Left ventricle myocardium inferior (tissue), 1 donor: Measurements from ENCODE around the gene TRIOBP. TPM values are rescaled to one million over a fixed set of nuclear protein-coding genes. Genes with fewer than 3 reads are reported as not detected.

Experiments used
- DNase-seq: peaks from one replicate; pipeline ENCODE4 v3.0.0-alpha.2; 2020
- H3K27ac ChIP-seq: fragments of 200-600 bp; replicated peaks from 2 replicates; pipeline ENCODE4 v1.8.0; 2021
- H3K27me3 ChIP-seq: fragments of 200-600 bp; 2 replicates; pipeline ENCODE4 v1.8.0; 2021; ENCODE audit warnings: low read depth
- H3K36me3 ChIP-seq: fragments of 200-600 bp; 2 replicates; pipeline ENCODE4 v1.8.0; 2021
- H3K4me1 ChIP-seq: fragments of 200-600 bp; 2 replicates; pipeline ENCODE4 v1.8.0; 2021
- H3K4me3 ChIP-seq: fragments of 200-600 bp; 2 replicates; pipeline ENCODE4 v1.8.0; 2021; ENCODE audit warnings: mild to moderate bottlenecking, moderate library complexity
- H3K9me3 ChIP-seq: fragments of 200-600 bp; replicated peaks from 2 replicates; pipeline ENCODE4 v1.8.0; 2021
- CTCF ChIP-seq: fragments of 200-600 bp; IDR thresholded peaks from 2 replicates; pipeline ENCODE4 v1.8.0; 2021; ENCODE audit warnings: antibody characterized with exemption, mild to moderate bottlenecking, borderline replicate concordance
- intact Hi-C: fragments of 100-400 bp; cut with micrococcal nuclease; formaldehyde crosslinking; loops from one replicate; pipeline ENCODE4 v1.11.0; 2022
- total RNA-seq: library from RNA; stranded (reverse); fragmentation: NEBNext Ultra II Directional; extraction: Animal tissue kit (Norgen Biotek cat#: 25700); gene quantifications from one replicate; pipeline ENCODE4 v1.2.1, GENCODE V29; 2021
- donor health status: DM: no; HTN: yes; CAD: no; lungs with severe emphysema.

Gene TRIOBP
- total RNA-seq, 1 donor from 2014 or later = 86.5 TPM

DNA sequence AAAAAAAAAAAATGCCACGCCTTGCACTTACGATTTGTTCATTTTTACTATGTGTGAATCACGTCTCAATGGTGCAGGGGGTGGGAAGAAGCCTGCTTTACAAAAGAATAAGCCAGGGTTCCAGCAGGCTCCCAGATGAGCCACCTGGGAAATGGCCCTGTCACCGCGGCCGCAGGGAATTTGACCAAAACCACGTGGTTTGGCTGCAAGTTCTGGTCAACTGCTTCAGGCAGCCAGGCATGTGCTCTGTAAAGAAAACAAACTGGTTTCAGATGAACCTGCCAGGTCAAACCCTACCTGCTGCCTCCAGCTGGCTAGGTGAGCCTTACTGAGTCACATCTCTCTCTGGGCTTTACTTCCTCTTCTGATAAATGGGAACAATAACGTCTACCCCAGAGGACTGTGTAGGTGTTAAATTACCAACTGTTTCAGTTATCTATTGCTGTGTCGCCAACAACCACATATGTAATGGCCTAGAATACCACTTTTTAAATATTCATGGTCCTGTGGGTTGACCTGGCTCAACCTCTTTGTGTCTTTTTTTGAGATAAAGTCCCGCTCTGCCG, 80.4 kb downstream of the TRIOBP start:
- TF ChIP-seq CTCF = no peak
- Histone ChIP-seq H3K9me3 (no peaks in the 10 kb centered on the region), H3K27me3 (no peaks in the 10 kb centered on the region), H3K36me3 (peaks cover 28% of the 10 kb centered on the region), H3K4me1 (peaks cover 23% of the 10 kb centered on the region), H3K4me3 (no peak overlapping the region), H3K27ac (peak overlapping the region; percentile 46)
- intact Hi-C loops = no loop called here
- no peak for DNase-seq

DNA sequence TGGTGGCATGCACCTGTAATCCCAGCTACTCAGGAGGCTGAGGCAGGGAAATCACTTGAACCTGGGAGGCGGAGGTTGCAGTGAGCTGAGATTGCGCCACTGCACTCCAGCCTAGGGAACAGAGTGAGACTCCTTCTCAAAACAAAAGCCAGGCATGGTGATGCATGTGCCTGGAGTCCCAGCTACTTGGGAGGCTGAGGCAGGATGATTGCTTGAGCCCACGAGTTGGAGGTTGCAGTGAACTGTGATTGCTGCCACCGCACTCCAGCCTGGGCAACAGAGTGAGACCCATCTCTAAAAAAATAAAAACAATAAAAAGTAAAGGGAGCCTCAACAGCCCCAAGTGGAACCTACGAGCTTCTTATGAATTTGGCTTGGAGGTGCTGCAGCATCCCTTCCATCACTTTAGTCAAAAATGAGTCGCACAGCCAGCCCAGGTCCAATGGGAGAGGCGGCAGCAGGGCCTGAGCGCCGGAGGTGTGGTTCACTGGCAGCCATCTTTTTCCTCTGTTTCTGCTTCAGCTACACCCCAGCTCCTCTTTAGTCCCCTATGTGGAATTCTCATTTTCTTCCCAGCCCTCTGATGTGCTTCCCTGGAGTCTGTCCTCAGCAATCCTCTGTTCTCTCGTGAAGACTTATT, 81.6 kb downstream of the TRIOBP start:
- Histone ChIP-seq H3K9me3 (no peaks in the 10 kb centered on the region), H3K4me1 (peaks cover 32% of the 10 kb centered on the region), H3K27me3 (no peaks in the 10 kb centered on the region), H3K36me3 (peaks cover 16% of the 10 kb centered on the region), H3K27ac (no peak overlapping the region), H3K4me3 (no peak overlapping the region)
- intact Hi-C loops = no loop called here
- no peak for TF ChIP-seq CTCF
- DNase-seq = no peak

DNA sequence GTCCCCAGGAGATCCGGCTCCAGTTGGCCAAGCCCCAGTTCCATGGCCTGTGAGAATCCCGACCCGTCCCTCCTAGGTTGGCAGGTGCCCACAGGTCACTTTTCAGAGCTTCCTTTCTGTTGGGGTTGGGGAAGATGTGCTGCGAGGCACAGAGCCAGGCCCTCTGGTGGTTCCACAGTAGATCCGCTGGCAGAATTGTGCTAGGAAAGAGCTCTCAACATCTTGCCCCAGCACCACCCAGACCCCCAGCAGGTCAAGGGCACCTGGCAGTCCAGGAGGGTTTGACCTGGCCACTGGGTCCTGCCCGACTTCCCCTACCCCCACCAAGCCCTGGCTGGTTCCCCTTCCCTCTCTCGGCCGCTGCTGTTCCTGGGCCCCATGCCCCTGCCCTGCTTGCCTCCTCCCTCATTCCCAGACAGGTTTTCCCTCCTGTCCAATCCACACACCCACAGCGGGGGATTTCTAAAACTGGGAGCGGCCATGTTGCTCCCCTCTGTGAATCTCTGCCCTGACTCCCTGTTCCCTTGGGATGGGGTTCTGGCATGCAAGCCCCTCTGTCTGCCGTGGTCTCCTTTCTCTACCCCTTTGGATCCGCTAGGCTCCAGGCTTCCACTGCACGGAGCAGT, 84.7 kb downstream of the TRIOBP start:
- peak; percentile 37 for TF ChIP-seq CTCF
- Histone ChIP-seq H3K4me1 (peaks cover 33% of the 10 kb centered on the region), H3K27me3 (no peaks in the 10 kb centered on the region), H3K36me3 (no peaks in the 10 kb centered on the region), H3K27ac (no peak overlapping the region), H3K4me3 (no peak overlapping the region), H3K9me3 (no peaks in the 10 kb centered on the region)
- intact Hi-C loops = no loop called here
- DNase-seq = no peak

DNA sequence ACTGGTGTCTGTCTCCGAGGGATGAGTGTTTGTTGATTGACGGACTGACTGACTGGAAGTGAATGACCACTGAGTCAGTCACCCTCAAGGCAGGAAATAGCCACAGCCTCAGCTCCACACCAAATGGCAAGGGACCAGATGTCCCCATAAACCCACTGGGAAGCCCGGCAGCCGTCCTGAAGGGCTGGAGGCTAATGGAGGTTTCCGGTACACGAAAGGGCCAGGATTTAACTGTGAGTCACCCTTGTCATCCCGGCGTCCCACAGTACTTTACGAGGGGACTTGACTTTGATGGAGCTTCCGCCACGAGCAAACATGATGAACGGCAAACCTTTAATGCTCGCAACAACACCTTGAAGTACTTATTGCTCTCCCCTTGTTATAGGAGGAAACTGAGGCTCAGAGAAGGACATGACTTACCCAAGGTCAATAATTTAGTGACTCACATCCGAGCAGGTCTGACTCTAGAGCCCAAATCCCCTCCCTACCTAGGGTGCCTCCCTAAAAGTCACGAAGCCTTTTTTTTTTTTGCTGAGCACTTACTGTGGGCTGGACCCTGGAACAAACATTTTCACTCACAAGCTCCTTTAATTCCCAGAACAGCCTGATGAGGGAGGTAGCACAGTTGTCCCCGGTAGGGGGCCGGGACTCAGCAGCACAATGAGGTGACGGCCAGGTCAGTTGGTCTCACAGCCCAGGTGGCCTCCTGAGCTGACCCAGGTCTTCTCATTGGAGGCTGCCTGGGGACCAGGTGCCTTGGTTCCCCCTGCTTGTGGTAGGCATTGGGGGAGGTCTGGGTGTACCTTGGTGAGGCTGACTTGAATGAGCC, 85.7 kb downstream of the TRIOBP start:
- no peak for TF ChIP-seq CTCF
- intact Hi-C loops = no loop called here
- Histone ChIP-seq H3K36me3 (no peaks in the 10 kb centered on the region), H3K9me3 (no peaks in the 10 kb centered on the region), H3K4me3 (no peak overlapping the region), H3K27me3 (no peaks in the 10 kb centered on the region), H3K27ac (no peak overlapping the region), H3K4me1 (peaks cover 25% of the 10 kb centered on the region)
- no peak for DNase-seq

- peaks cover 24% of the 10 kb centered on the region for H3K4me1 ChIP-seq
- no peak for DNase-seq
- no peaks in the 10 kb centered on the region for H3K36me3 ChIP-seq
- intact Hi-C loops = no loop called here
- no peak overlapping the region for H3K27ac ChIP-seq
- H3K27me3 ChIP-seq = no peaks in the 10 kb centered on the region
- H3K4me3 ChIP-seq = no peak overlapping the region
- TF ChIP-seq CTCF = no peak
- H3K9me3 ChIP-seq = no peaks in the 10 kb centered on the region
Measured at GRCh38 chr22:37784829-37785495, 88.1 kb downstream of the TRIOBP start.
